Esophagus squamous epithelium (tissue), 4 donors: ENCODE results near the gene INPP5F.

ENCODE experiments used
- POLR2A ChIP-seq, 4 donors: fragments of 450-650 bp; IDR thresholded peaks; one replicate each; pipeline ENCODE4 v1.6.1; 2017; ENCODE audit warnings: antibody characterized with exemption in 4 of 4, mild to moderate bottlenecking in 4 of 4, moderate library complexity in 3 of 4
- TF ChIP-seq, protein P1 (sequence below), 6 experiments: fragments of 450-650 bp in 4 of 6; fragments of 200-600 bp in 2 of 6; sonication (generic) in 2 of 6; IDR thresholded peaks; one replicate each; pipeline ENCODE4 v1.5.1; 2016 to 2019; ENCODE audit warnings: antibody characterized with exemption in 6 of 6, mild to moderate bottlenecking in 4 of 6, moderate library complexity in 4 of 6

DNA sequence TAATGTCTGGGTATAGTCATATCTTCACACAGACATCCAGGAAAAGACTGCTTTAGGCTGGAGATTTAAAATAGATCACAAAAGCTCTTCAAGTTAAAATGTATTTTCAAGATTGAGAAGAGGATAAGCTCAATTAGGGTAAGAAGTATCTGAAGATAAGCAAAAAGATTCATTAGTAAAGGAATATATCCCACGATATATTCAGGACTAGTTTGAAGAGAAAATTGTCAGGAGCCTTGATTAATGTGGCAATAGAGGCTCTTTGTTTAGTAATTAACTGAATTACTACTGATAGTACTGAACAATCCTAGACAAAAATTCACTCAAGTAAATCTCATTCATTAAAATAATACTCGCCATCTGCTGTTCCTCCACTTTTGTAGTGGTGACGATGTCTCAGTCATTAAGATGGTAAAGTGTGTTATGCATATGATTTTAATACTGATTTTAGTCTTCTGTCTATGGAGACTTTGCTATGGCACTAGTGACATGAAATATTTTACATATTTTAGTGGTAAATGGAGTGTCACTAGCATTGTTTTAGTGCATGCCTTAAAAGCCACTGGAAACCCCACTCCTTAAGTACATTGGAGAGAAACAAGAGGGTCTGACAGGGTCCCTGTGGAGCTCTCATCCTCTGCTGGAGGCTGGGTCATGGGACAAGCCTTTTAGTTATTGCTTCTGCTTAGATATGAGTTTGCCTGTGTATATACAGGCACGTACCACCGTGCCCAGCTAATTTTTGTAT, 32.8 kb downstream of the INPP5F start:
- TF ChIP-seq, protein P1, sequence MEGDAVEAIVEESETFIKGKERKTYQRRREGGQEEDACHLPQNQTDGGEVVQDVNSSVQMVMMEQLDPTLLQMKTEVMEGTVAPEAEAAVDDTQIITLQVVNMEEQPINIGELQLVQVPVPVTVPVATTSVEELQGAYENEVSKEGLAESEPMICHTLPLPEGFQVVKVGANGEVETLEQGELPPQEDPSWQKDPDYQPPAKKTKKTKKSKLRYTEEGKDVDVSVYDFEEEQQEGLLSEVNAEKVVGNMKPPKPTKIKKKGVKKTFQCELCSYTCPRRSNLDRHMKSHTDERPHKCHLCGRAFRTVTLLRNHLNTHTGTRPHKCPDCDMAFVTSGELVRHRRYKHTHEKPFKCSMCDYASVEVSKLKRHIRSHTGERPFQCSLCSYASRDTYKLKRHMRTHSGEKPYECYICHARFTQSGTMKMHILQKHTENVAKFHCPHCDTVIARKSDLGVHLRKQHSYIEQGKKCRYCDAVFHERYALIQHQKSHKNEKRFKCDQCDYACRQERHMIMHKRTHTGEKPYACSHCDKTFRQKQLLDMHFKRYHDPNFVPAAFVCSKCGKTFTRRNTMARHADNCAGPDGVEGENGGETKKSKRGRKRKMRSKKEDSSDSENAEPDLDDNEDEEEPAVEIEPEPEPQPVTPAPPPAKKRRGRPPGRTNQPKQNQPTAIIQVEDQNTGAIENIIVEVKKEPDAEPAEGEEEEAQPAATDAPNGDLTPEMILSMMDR (IDR thresholded peaks at IDR 0.05), result no peak
- TF ChIP-seq POLR2A (IDR thresholded peaks at IDR 0.05), result no peak
